IMR-90 (cell line): ENCODE measurements around the gene USP20. TPM values are rescaled to one million over a fixed set of nuclear protein-coding genes. Genes with fewer than 3 reads are reported as not detected.

ENCODE experiments used
- ATAC-seq: fragments of 200-7000 bp; cut with Tn5 transposase; 2 replicates; pipeline ENCODE4 v1.9.1; 2020; ENCODE audit warnings: low read depth, mild to moderate bottlenecking, moderate library complexity
- BruUV-seq: library from RNA; stranded (reverse); fragments of 400-500 nt; replicated peaks from 2 replicates; lab custom pipeline; 2021; lab: Mats Ljungman, UMichigan
- CTCF ChIA-PET: fragments of 300-600 bp; formaldehyde crosslinking; extraction: SDS; loops from one replicate; lab custom pipeline; 2021; ENCODE audit warnings: antibody characterized with exemption; lab: Yijun Ruan, JAX
- POLR2A ChIA-PET: fragments of 300-600 bp; sonication (Branson Sonifier 250); formaldehyde crosslinking; loops from one replicate; lab custom pipeline; 2022; ENCODE audit warnings: antibody characterized with exemption; ENCODE audit not compliant: unreplicated experiment; lab: Charles Lee
- DNase-seq: peaks from one replicate; pipeline ENCODE4 v3.0.0; 2013
- H2AFZ ChIP-seq: replicated peaks from 2 replicates; pipeline ENCODE3; 2013; ENCODE audit warnings: low read length, mild to moderate bottlenecking; ENCODE audit not compliant: poor library complexity
- H2AK5ac ChIP-seq: 2 replicates; pipeline ENCODE4 v1.6.1; 2013; ENCODE audit warnings: low read depth, low read length, inconsistent platforms
- H2AK9ac ChIP-seq: replicated peaks from 2 replicates; pipeline ENCODE3; 2013; ENCODE audit warnings: mild to moderate bottlenecking, low read depth, low read length, moderate library complexity; ENCODE audit not compliant: poor library complexity
- H2BK120ac ChIP-seq: 2 replicates; pipeline ENCODE4 v1.6.1; 2013; ENCODE audit warnings: low read depth, low read length, inconsistent platforms
- H2BK15ac ChIP-seq: 3 replicates; pipeline ENCODE4 v1.6.1; 2013; ENCODE audit warnings: low read depth, low read length, inconsistent platforms
- H2BK20ac ChIP-seq: 2 replicates; pipeline ENCODE4 v1.6.1; 2013; ENCODE audit warnings: low read depth, mild to moderate bottlenecking, inconsistent platforms, low read length, moderate library complexity
- H2BK5ac ChIP-seq: 2 replicates; pipeline ENCODE4 v1.6.1; 2013; ENCODE audit warnings: mild to moderate bottlenecking, low read depth, low read length, inconsistent platforms; ENCODE audit not compliant: poor library complexity, severe bottlenecking
- H3K14ac ChIP-seq: replicated peaks from 2 replicates; pipeline ENCODE4 v1.6.1; 2013; ENCODE audit warnings: low read depth, low read length, inconsistent platforms
- H3K18ac ChIP-seq: 2 replicates; pipeline ENCODE4 v1.6.1; 2013; ENCODE audit warnings: low read depth, low read length, control low read depth
- H3K23ac ChIP-seq: 2 replicates; pipeline ENCODE4 v1.6.1; 2013; ENCODE audit warnings: low read depth, low read length, inconsistent platforms
- H3K27ac ChIP-seq: 2 replicates; pipeline ENCODE4 v1.5.1; 2013; ENCODE audit warnings: mild to moderate bottlenecking, control low read depth, low read length; ENCODE audit not compliant: insufficient read depth
- H3K27me3 ChIP-seq: 2 replicates; pipeline ENCODE4 v1.6.1; 2013; ENCODE audit warnings: low read length; ENCODE audit not compliant: control insufficient read depth, insufficient read depth
- H3K36me3 ChIP-seq: 2 replicates; pipeline ENCODE4 v1.6.1; 2013; ENCODE audit warnings: low read length, mixed read lengths; ENCODE audit not compliant: control insufficient read depth, insufficient read depth
- H3K4ac ChIP-seq: 2 replicates; pipeline ENCODE4 v1.6.1; 2013; ENCODE audit warnings: low read depth, low read length, inconsistent platforms
- H3K4me1 ChIP-seq: 2 replicates; pipeline ENCODE4 v1.6.1; 2013; ENCODE audit warnings: low read length, mixed read lengths; ENCODE audit not compliant: control insufficient read depth, insufficient read depth
- H3K4me2 ChIP-seq: 2 replicates; pipeline ENCODE4 v1.6.1; 2013; ENCODE audit warnings: low read depth, mild to moderate bottlenecking, control low read depth, low read length, moderate library complexity
- H3K4me3 ChIP-seq: 2 replicates; pipeline ENCODE4 v1.5.1; 2013; ENCODE audit warnings: low read depth, mild to moderate bottlenecking, control low read depth, low read length, moderate library complexity; ENCODE audit not compliant: insufficient read depth
- H3K56ac ChIP-seq: 2 replicates; pipeline ENCODE4 v1.6.1; 2013; ENCODE audit warnings: low read length, inconsistent platforms; ENCODE audit not compliant: insufficient read depth; ENCODE audit errors: extremely low read depth
- H3K79me1 ChIP-seq, 2 experiments: 2 replicates each; pipeline ENCODE4 v1.6.1; 2013; ENCODE audit warnings: low read length in 2 of 2, inconsistent platforms in 1 of 2, low read depth in 1 of 2
- H3K9ac ChIP-seq: 2 replicates; pipeline ENCODE4 v1.6.1; 2013; ENCODE audit warnings: low read depth, low read length, control low read depth
- H3K9me1 ChIP-seq: 2 replicates; pipeline ENCODE4 v1.6.1; 2013; ENCODE audit warnings: low read length, inconsistent platforms; ENCODE audit not compliant: insufficient read depth
- H3K9me3 ChIP-seq: 2 replicates; pipeline ENCODE4 v1.6.1; 2013; ENCODE audit warnings: low read length; ENCODE audit not compliant: control insufficient read depth, insufficient read depth
- H4K20me1 ChIP-seq: 2 replicates; pipeline ENCODE4 v1.6.1; 2013; ENCODE audit warnings: low read length, inconsistent platforms; ENCODE audit not compliant: insufficient read depth
- H4K5ac ChIP-seq: 2 replicates; pipeline ENCODE4 v1.6.1; 2013; ENCODE audit warnings: mild to moderate bottlenecking, low read depth, low read length, control low read depth
- H4K8ac ChIP-seq, 2 experiments: 2 replicates each; pipeline ENCODE4 v1.6.1; 2013; ENCODE audit warnings: low read depth in 2 of 2, low read length in 2 of 2, control low read depth in 1 of 2, inconsistent platforms in 1 of 2
- H4K91ac ChIP-seq: 2 replicates; pipeline ENCODE4 v1.6.1; 2013; ENCODE audit warnings: low read depth, low read length, inconsistent platforms; ENCODE audit not compliant: insufficient read depth
- BHLHE40 ChIP-seq: fragments of 150-350 bp; IDR thresholded peaks from 2 replicates; pipeline ENCODE4 v1.6.1; 2016; ENCODE audit warnings: mild to moderate bottlenecking, low read depth, low read length
- CEBPB ChIP-seq: IDR thresholded peaks from 2 replicates; pipeline ENCODE4 v1.6.1; 2012; ENCODE audit warnings: low read depth, low read length, improper control_type of control experiment
- CHD1 ChIP-seq: IDR thresholded peaks from 2 replicates; pipeline ENCODE4 v1.6.1; 2012; ENCODE audit warnings: low read depth, low read length, improper control_type of control experiment
- CTCF ChIP-seq: conservative IDR thresholded peaks from 2 replicates; pipeline ENCODE4 v1.5.1; 2012; ENCODE audit warnings: mild to moderate bottlenecking, low read depth, low read length, improper control_type of control experiment
- FOS ChIP-seq: fragments of 150-350 bp; IDR thresholded peaks from 2 replicates; pipeline ENCODE4 v1.6.1; 2016; ENCODE audit warnings: low read depth, low read length
- MAFK ChIP-seq: IDR thresholded peaks from 2 replicates; pipeline ENCODE4 v1.6.1; 2012; ENCODE audit warnings: low read depth, low read length, improper control_type of control experiment
- MAZ ChIP-seq: IDR thresholded peaks from 2 replicates; pipeline ENCODE4 v1.6.1; 2012; ENCODE audit warnings: low read depth, mild to moderate bottlenecking, low read length, improper control_type of control experiment, moderate library complexity, borderline replicate concordance
- MXI1 ChIP-seq: IDR thresholded peaks from 2 replicates; pipeline ENCODE4 v1.6.1; 2012; ENCODE audit warnings: low read depth, mild to moderate bottlenecking, low read length, moderate library complexity, borderline replicate concordance
- NFE2L2 ChIP-seq: fragments of 150-350 bp; IDR thresholded peaks from 2 replicates; pipeline ENCODE4 v1.6.1; 2016; ENCODE audit warnings: low read depth, mild to moderate bottlenecking, low read length
- POLR2A ChIP-seq: IDR thresholded peaks from 2 replicates; pipeline ENCODE4 v1.6.1; 2012; ENCODE audit warnings: mild to moderate bottlenecking, low read depth, low read length
- RAD21 ChIP-seq: IDR thresholded peaks from 2 replicates; pipeline ENCODE4 v1.6.1; 2012; ENCODE audit warnings: low read length, improper control_type of control experiment
- RCOR1 ChIP-seq: IDR thresholded peaks from 2 replicates; pipeline ENCODE4 v1.6.1; 2012; ENCODE audit warnings: mild to moderate bottlenecking, low read length, improper control_type of control experiment; ENCODE audit not compliant: insufficient replicate concordance
- RFX5 ChIP-seq: IDR thresholded peaks from 2 replicates; pipeline ENCODE4 v1.8.0; 2012; ENCODE audit warnings: low read depth, mild to moderate bottlenecking, low read length, moderate library complexity
- SMC3 ChIP-seq: fragments of 150-350 bp; IDR thresholded peaks from 2 replicates; pipeline ENCODE4 v1.6.1; 2016; ENCODE audit warnings: low read depth, mild to moderate bottlenecking, antibody characterized with exemption, low read length, moderate library complexity
- WGBS, 2 experiments: methylation state at CpG; one replicate each; pipeline versions ENCODE4 v1.1.5 to v1.1.7; 2013; ENCODE audit warnings: missing lambda C conversion rate in 2 of 2; ENCODE audit not compliant: insufficient read length in 1 of 2; ENCODE audit errors: extremely low coverage in 2 of 2; 5-methylcytosine and 5-hydroxymethylcytosine counted together
- dilution Hi-C: fragments of 300-500 bp; cut with HindIII; formaldehyde crosslinking; loops from one replicate; pipeline ENCODE4 v1.14.3; 2018; ENCODE audit warnings: low sequenced_read_pairs; ENCODE audit not compliant: unreplicated experiment
- in situ Hi-C: fragments of 300-500 bp; cut with MboI; formaldehyde crosslinking; loops from 3 replicates; pipeline ENCODE4 v1.14.3; 2019; ENCODE audit warnings: low sequenced_read_pairs, inconsistent platforms, mixed read lengths
- intact Hi-C: fragments of 100-400 bp; cut with micrococcal nuclease; formaldehyde crosslinking; loops from 2 replicates; pipeline ENCODE4 v1.10.0; 2022
- polyA plus RNA-seq, 3 experiments: library from polyadenylated mRNA; depleted of rRNA; stranded (reverse); fragments of >200 nt; gene quantifications; 2 replicates each; pipeline ENCODE4 v1.2.3, GENCODE V29; 2012; ENCODE audit warnings: low replicate concordance in 1 of 3
- total RNA-seq: library from RNA; depleted of rRNA; stranded (reverse); fragments of >200 nt; gene quantifications from 2 replicates; pipeline ENCODE4 v1.2.3, GENCODE V29; 2012
- TF ChIP-seq, protein P1 (sequence below): fragments of 150-350 bp; IDR thresholded peaks from 2 replicates; pipeline ENCODE4 v1.6.1; 2016; ENCODE audit warnings: low read depth, mild to moderate bottlenecking, low read length, moderate library complexity, borderline replicate concordance
- TF ChIP-seq, protein P2 (sequence below): fragments of 150-350 bp; IDR thresholded peaks from 2 replicates; pipeline ENCODE4 v1.6.1; 2017; ENCODE audit warnings: mild to moderate bottlenecking, antibody characterized with exemption, low read length, low read depth

The USP20 gene
- total and polyA plus RNA-seq, 2 of the 4 experiments (the other 2 are of a cell fraction), result 3.8 to 21.6 TPM

- H4K91ac ChIP-seq, result no peak overlapping the region
- no TSS peak for BruUV-seq
- ChIA-PET CTCF (no interaction called here), POLR2A (no interaction called here)
- intact Hi-C loops (no loop called here), dilution Hi-C loops (no loop called here), in situ Hi-C loops (no loop called here)
- peaks cover 35% of the 10 kb centered on the region for H3K36me3 ChIP-seq
- no peak overlapping the region for H2AFZ ChIP-seq
- WGBS, 2 experiments, result 64% methylated on average over 4 of the region's 5 CpGs; no CpG with 5 or more reads in 1 of the 2 experiments
- no peaks in the 10 kb centered on the region for H3K4me1 ChIP-seq
- H3K27ac ChIP-seq, result no peak overlapping the region
- no peaks in the 10 kb centered on the region for H3K9me3 ChIP-seq
- no peak overlapping the region for H3K4ac ChIP-seq
- ATAC-seq, result no peak
- no peak overlapping the region for H2BK20ac ChIP-seq
- H3K4me3 ChIP-seq, result no peak overlapping the region
- no peak overlapping the region for H4K8ac ChIP-seq
- 0 out of 4 replicates have a peak, but pooled peaks cover 0 to 3% of the 10 kb centered on the region in 2 experiments for H3K79me1 ChIP-seq
- H4K5ac ChIP-seq, result no peak overlapping the region
- no peak overlapping the region for H3K23ac ChIP-seq
- no peak overlapping the region for H3K14ac ChIP-seq
- H2BK120ac ChIP-seq, result no peak overlapping the region
- H2BK5ac ChIP-seq, result no peak overlapping the region
- peaks cover 4% of the 10 kb centered on the region; the same call in 1 of the 2 replicates for H4K20me1 ChIP-seq
- H2AK5ac ChIP-seq, result no peak overlapping the region
- H2AK9ac ChIP-seq, result no peak overlapping the region
- TF ChIP-seq CTCF (no peak), POLR2A (no peak), RAD21 (no peak), CEBPB (no peak), FOS (no peak), MXI1 (no peak), NFE2L2 (no peak), RCOR1 (no peak), BHLHE40 (no peak), RFX5 (no peak), MAZ (no peak), SMC3 (no peak), CHD1 (no peak), MAFK (no peak)
- TF ChIP-seq, protein P1, sequence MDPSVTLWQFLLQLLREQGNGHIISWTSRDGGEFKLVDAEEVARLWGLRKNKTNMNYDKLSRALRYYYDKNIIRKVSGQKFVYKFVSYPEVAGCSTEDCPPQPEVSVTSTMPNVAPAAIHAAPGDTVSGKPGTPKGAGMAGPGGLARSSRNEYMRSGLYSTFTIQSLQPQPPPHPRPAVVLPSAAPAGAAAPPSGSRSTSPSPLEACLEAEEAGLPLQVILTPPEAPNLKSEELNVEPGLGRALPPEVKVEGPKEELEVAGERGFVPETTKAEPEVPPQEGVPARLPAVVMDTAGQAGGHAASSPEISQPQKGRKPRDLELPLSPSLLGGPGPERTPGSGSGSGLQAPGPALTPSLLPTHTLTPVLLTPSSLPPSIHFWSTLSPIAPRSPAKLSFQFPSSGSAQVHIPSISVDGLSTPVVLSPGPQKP, result no peak
- TF ChIP-seq, protein P2, sequence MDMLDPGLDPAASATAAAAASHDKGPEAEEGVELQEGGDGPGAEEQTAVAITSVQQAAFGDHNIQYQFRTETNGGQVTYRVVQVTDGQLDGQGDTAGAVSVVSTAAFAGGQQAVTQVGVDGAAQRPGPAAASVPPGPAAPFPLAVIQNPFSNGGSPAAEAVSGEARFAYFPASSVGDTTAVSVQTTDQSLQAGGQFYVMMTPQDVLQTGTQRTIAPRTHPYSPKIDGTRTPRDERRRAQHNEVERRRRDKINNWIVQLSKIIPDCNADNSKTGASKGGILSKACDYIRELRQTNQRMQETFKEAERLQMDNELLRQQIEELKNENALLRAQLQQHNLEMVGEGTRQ, result no peak
- H3K56ac ChIP-seq, result no peak overlapping the region
- no peak overlapping the region for H3K18ac ChIP-seq
- no peak overlapping the region for H3K9ac ChIP-seq
- no peaks in the 10 kb centered on the region for H3K27me3 ChIP-seq
- H3K4me2 ChIP-seq, result no peak overlapping the region
- no peak overlapping the region for H2BK15ac ChIP-seq
- DNase-seq, result no peak
- peaks cover 3% of the 10 kb centered on the region; the same call in 1 of the 2 replicates for H3K9me1 ChIP-seq
These were observed 16.6 kb downstream of the USP20 start for GRCh38 chr9:129851821-129852220.
